Iris pigment epithelial cell (primary cell): ENCODE results near the gene VSIR.

Experiments used
- DNase-seq: peaks from one replicate; pipeline ENCODE4 v3.0.0-alpha.2; 2011; ENCODE audit warnings: low read depth

Gene VSIR

DNA sequence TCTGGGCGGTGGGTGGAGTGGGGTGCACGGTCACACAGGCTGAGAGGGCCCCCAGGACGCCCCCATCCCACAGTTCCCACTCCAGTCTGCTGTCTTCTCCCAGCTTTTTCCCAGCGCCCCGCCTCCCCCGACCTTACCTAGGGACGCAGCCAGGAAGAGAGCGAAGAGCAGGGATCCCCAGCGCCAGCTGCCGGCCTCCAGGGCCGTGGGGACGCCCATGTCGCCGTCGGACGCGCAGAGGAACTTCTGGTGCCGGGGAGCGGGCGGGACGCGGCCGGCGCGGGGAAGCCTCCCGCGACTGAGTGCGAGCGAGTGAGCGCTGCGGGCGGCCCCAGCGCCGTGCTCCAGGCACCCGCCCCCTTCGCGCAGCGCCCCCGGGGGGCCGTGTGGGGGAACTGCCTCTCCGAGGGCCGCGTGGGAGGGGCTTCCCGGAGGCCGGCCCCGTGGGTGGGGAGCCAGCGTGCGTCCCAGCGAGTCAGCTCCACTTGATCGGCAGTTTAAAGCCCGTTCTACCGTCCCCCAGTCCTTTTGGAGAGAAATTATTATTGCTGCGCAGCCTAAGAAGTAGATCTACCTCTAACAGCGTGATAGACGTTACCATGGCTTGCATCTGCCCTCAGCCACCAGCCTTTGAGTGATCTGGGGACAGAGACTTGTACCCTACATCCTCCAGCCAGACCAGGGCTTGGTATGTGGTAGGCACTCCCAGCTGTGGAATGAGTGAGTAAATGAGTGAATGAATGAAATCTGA lies at the start of gene VSIR:
VSIR (minus strand) TSS at position 300 of the 751 bp plus-strand sequence; CDS start at position 219, 81 bp downstream.
- peak; percentile 84 for DNase-seq

DNA sequence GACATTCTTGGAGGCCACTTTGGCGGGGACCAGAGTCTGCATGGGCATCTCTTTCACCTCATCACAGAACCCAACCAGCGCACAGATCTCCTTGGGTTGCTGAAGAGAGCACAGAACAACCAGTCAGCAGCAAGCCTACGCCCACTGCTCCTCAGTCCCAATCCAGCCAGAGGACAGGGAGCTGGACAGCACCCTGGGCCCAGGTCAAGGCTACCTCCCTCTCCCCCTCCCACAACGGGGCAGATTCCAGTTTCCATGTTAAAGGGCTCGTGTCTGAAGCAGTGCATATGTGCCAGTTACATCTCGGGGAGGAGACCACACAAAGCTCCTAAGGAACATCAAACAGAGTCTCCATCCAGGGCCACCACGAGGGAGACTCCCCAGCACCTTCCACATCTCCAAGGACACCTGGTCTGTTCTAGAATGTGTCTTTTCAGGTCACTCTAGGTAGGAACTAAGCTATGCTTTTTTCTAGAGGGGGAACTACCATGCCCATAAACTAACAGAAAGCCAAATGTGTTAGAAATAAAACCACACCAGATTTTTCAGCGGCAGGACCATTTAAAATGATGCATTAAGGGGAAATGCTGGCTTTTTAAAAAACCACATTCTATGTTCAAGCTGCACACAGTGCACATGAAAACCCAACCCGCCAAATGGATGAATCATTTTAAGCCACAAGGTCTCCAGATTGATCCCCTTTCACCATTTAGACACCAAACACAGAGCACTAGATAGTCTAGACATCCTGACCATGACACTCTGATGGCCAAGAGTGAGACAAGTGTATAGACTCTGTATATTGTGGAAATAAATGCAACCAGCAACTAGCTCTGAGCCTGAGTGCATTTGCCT lies 48.8 kb upstream of the VSIR start:
- DNase-seq: peak; percentile 69

DNA sequence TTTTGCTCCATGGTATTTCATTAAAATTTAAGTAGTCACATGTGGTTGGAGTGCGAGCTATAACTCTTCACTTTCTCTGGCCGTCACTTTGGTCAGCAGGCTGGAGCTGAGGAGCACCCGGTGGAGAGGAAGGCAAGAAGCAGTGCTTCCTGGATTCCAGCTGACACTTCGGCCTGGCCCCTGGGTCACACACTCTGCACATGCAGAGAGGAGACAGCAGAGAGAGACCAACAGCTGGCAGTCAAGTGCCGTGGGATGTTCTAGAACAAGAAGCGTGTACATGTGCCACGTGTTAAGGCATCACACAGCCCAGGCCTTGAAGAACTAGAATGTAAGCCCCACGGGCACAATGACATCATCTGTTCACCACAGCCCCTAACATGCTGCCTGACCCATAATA lies 47.6 kb upstream of the VSIR start:
- DNase-seq: no peak

DNA sequence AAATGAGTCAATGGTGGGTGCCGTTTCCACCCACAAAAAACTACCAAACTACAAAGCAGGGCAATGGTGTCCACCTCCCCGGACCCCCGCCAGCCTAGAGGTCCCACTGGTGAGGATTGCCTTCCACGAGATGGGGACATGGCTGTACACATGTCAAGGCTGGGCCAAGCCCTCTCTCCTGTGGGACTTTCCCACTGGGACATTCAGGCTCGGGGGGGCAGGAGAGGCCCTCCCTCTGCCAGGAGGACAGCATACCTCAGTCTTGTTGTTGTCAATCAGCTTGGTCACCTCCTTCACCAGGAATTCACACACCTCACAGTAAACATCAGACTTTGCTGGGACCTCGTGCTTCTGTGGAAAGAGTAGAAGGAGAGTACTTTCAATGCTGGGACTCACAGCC lies 46.7 kb upstream of the VSIR start:
- DNase-seq: no peak

DNA sequence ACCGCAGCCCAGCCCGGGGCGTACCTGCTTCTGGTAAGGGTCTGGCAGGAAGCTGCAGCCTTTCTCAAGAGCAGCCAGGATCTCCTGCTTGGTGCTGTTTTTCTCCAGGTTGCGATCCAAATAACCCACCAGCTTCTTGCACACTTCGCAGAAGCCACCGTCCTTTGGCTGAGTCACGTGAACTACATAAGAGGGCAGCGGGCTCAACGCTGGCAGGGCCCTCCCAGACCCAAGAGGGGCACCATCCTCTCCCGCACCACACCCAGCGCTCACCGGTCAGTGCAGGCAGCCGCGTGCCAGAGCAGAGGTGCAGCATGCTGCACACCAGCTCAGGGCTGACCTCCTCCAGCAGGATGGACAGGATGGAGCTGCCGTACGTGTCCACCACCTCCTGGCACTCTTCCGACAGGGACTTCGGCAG lies 46.1 kb upstream of the VSIR start:
- no peak for DNase-seq

DNA sequence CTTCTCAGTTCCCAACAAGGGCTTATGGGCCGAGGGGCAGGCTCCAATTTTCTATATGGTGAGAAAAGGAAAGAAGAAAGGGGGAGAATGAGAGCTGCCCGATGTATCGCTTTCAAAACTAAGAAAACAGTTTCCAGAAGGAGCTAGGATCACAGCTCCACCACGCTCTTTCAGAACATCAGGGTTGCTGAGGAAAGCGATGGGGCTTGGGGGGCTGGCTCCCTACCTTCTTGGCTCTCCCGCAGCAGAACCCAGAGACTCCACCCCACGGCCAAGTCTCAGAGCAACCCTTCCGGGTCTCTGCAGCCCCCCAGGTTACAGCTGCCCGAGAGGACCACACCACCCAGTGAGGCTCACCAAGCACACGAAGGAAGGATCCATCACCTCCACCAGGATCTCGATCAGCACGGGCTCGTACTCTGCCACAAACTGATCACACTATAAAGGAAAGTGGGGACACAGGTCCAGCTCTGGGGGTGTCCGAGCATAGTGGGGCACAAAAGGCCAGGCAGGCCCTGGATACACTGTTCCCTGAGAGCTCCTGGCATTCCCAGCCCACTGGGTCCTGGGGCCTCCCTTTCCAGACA lies 45.4 kb upstream of the VSIR start:
- no peak for DNase-seq

DNA sequence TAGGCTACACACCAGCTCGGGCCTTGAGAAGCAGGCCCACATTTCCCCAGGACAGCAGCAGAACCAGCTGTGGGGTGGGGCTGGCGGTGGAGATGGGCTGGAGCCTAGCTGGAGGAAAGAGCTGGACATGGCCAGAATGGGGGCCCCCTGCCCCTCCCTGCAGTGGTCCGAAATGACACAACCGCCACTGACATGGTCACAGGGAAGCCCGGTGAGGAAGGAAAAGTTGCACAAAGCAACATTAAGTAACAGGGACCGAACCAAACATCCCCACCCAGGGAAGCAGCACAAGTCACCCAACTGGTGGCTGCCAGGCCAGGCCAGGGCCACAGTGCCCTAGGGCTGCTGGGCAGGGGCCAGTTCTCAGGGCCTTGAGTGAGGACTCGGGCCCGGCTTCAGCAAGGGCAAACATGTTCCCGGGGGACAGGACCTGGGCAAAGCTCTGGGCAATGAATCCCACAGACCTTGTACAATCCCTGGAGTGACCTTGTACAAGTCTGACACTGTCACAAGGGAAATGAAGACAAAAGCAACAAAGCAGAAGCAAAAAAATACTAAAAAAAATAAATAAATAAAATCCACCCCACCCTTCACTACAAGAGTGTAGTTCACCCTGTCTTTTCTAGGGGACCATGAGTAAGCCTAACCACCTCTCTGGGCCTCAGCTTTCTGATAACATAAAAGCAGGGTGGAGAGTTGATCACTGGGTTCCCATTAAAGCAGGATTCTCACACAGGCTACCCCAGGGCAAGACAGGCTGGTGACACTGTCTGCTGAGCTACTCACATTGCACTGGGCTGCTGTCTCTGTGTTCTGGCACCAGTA lies 44.7 kb upstream of the VSIR start:
- DNase-seq: no peak

DNA sequence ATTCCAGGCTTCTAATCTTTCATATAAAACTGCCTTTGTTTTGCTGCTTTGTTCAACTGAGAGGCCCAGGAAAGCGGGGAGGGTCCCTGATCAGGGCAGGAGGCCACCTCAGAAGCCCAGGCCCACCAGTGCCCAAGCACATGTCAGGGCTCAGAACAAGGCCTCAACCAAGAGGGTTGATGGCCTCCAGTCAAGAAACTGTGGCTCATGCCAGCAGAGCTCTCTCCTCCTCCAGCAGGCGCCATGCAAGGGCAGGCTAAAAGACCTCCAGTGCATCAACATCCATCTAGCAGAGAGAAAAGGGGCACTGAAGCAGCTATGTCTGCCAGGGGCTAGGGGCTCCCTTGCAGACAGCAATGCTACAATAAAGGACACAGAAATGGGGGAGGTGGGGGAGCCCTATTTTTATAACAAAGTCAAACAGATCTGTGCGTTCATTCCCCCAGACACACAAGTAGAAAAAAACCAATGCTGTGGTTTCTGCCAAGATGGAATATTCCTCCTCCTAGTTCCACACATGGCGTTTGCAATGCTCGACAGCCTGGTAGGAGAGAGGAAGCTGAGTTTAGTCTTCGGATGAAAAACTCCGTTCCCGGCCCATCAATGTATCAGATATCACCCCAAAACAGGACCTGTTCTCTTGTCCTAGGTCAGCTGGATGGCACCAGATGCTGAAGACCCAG lies 43.8 kb upstream of the VSIR start:
- DNase-seq: no peak

DNA sequence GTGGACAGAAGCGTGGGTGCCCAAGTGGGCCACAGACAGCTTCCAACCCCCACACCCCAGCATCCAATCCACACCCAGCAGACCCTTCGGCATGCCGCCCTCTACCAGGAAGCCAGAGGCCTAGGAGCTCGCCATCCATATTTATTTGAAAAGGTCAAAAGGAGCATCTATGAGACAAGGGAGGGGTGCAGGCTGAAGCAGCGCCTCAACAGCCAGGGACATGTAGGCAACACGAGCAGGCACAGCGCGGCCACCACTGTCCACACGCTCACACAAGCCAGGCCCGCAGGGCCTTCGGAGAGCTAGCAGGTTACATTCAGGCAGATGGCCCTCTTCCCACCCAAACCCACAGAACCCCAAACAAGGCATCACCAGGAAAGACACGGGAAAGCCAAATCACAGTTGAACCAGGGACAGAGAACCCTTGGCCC lies 43.1 kb upstream of the VSIR start:
- DNase-seq: no peak

DNA sequence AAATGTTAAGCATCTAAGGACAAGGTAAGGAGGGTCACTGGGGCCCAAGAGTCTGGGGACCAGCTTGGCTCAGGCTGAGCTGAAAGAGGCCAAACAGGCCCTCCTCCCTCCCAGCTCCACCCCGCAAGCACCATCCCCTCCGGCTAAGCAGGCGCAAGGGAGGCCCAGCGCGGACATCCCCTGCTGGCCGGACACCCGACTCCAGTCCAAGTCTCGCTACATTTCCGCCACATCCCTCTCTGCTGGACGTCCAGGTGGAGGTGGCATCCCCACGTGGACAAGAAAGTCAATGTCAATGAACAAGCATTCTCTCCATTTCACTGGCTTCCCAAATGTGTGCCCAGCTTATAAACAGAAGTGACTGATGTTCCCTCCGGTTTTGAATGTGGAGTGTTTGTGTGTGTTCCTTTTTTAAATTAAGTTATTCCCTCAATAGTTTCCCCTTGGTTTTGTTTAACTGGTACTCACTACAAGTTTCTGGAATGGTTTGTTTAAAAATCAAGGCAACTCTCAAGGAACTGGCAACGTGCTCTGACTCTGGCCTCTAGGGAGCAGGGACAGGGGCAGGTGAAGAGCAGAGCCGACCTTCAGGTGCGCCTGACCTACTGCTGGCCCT lies 42.3 kb upstream of the VSIR start:
- DNase-seq: no peak

DNA sequence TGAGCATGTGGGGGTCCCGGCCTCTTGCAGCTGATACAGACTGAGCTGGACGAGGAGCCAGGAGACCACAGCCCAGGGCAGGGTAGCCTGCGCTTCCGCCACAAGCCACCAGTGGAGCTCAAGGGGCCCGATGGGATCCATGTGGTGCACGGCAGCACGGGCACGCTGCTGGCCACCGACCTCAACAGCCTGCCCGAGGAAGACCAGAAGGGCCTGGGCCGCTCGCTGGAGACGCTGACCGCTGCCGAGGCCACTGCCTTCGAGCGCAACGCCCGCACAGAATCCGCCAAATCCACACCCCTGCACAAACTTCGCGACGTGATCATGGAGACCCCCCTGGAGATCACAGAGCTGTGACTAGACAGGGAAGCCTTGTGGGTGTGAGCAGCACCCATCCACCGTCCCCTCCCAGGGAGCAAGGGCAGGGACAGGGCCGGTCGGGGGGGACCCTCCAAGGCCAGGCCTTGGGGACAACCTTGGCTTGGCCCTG lies 41.6 kb upstream of the VSIR start:
- no peak for DNase-seq

DNA sequence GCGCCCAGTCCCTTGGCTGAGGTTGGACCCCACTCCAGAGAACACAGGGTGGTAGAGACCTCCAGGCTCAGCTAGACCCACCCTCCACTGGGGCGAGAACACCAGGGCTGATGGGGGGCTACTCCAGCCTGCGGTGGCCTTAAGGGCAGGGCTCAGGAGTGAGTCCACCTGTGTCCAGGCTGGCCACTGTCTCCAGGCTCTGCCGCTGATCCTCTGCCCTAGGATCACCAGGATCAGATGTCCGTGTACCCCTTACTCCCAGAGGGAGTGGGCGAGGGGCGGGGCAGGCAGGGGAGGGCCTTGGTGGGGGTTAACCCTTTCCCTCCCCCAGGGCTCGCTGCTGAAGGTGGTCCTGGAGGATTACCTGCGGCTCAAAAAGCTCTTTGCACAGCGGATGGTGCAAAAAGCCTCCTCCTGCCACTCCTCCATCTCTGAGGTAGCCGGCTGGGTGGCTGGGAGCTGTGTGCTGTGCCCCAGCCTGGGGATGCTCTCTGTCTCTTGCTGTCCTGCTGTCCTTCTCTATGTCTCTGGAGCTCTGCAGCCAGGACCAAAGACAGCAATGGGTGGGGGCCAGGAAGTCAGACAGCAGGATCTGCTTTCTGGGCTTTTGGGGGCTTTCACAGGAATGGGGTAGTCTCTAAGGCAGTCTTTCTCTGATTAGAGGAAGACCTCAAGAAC lies 39.7 kb upstream of the VSIR start:
- no peak for DNase-seq

DNA sequence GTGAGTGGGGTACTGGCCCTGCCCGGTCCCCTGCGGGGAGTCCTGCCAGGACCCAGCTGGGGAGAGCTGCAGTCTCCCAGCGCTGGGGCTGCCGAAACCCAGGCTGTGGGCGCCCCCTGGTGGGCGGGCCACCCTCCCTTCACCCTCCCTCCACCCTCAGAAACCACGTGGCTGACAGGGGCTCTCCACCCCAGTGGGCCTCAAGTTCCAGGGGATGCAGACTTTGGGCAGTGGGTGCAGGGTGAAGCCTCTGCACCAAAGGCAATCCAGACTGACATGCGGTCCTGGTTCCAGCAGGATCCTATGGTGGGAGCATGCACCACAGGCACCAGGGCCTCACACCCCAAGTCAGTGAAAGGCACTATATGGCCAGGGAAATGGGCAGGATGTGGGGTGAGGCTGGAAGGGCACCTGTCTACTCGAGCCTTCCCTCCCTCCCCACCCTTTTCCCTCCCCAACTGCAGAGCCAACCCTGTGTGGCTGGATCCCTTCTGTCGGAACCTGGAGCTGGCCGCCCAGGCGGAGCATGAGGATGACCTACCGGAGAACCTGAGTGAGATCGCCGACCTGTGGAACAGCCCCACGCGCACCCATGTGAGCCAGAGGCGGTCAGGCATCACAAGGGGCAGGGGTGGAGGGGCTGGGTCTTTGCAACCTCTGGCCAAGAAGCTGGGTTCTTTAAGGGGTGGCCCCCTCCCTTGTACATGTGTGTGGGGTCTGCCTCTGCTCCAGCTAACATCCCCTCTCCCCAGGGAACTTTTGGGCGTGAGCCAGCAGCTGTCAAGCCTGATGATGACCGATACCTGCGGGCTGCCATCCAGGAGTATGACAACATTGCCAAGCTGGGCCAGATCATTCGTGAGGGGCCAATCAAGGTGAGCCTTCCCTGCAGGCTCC lies 38.9 kb upstream of the VSIR start:
- DNase-seq: no peak

DNA sequence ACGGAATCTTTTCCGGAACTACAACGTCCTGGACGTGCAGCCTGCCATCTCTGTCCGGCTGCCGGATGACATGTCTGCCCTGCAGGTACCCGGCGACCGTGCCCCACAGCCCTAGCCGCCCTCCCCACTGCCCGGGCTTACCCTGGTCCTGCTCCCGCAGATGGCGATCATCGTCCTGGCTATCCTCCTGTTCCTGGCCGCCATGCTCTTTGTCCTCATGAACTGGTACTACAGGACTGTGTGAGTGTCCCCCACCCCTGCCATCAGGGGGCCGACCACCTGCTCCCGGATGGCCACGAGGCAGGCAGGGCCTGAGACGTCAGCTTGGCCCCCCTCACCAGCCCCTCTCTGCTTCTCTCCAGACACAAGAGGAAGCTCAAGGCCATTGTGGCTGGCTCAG lies 38.0 kb upstream of the VSIR start:
- no peak for DNase-seq

DNA sequence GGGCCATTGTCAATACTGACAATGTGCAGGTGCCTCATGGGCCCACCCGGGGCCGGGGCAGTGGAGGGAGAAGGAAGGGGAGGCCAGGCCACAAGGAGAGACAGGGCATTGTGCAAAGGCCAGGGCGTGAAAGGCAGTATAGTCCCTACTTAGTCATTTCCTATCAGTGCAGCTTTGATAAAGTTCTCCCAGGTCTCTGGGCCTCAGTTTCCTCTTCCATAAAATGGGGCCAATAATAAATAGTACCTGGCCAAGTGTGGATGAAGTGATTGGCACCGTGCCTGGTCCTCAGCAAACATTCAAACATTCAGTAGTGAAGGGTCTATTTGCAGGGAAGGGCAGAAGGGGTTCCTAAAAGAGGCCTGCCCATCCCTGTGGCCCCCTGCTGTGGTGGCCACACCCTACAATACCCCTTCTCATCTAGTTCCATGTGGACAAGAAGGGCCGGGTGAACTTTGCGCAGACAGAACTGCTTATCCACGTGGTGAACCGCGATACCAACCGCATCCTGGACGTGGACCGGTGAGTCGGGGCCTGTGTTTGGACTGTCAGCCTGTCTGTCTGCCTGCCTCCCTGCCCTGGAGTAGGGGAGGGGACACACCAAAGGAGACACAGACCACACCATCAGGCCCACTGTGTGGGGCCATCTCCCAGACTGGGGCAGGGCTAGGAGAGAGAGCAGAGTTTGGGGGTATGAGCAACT lies 36.9 kb upstream of the VSIR start:
- DNase-seq: no peak

DNA sequence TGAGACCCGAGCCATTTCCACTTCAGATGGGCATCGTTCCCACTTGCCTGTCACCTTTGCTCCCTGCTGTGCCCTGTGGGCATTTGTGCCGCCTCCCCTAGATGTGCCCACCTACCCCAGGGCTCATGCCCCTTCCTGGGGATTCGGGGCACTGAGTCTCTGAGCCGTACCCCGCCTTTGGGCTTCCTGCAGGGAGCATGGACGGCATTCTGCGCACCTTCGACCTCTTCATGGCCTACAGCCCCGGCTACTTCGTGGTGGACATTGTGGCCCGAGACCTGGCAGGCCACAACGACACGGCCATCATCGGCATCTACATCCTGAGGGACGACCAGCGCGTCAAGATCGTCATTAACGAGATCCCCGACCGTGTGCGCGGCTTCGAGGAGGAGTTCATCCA lies 36.3 kb upstream of the VSIR start:
- DNase-seq: no peak

DNA sequence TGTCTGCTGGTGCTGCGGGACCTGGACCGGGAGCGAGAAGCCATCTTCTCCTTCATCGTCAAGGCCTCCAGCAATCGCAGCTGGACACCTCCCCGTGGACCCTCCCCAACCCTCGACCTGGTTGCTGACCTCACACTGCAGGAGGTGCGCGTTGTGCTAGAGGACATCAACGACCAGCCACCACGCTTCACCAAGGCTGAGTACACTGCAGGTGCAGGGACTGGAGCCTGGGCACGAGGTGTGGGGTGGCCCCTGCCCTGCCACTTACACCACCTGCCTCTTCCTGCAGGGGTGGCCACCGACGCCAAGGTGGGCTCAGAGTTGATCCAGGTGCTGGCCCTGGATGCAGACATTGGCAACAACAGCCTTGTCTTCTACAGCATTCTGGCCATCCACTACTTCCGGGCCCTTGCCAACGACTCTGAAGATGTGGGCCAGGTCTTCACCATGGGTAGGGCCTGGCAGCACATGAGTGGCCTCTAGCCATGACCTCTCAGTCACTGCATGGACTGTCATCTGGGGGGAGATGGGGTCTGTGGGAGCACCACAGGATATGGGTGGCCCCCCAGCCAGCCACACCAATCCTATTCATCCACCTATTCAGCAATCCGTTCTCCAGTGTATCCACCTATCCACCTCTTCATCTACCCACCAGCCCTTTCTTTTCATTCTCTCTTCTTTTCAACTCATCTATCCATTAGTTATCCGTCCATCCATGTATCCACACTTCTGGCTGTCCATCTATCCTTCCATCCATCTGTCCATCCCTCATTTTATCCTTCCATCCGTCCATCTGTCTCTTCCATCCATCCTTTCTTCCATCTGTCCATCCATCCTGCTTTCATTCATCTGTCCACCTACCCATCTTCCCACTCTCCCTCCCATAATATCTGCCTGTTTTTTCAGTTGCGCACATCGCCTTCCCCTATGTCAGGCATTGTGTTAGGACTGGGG lies 34.5 kb upstream of the VSIR start:
- no peak for DNase-seq
